NCI-H526 (cell line): ENCODE measurements around the gene WASF2.
"Not testable (repeated sequence)": the region's sequence is repeated elsewhere in the genome, so short reads cannot be mapped to it uniquely, and the experiment has no call there.

Experiments
- DNase-seq, 2 experiments: peaks; one replicate each; lab custom pipeline; 2025; lab: John Stamatoyannopoulos, UW

Gene WASF2

GRCh38 chr1:27397749-27398148 is 92.2 kb downstream of the WASF2 start:
- DNase-seq, result no peak

- DNase-seq, result no peak
Measured at GRCh38 chr1:27397110-27397509, 92.9 kb downstream of the WASF2 start.

- DNase-seq, result peak in 1 of 2 experiments; percentile 73
Measured at GRCh38 chr1:27395441-27396195, 94.3 kb downstream of the WASF2 start.

- no peak for DNase-seq
Measured at GRCh38 chr1:27394925-27395324, 95.0 kb downstream of the WASF2 start.

GRCh38 chr1:27394282-27394658 is 95.7 kb downstream of the WASF2 start:
- no peak for DNase-seq

GRCh38 chr1:27393641-27394281 is 96.2 kb downstream of the WASF2 start:
- DNase-seq, result no peak

GRCh38 chr1:27392778-27393635 is 97.0 kb downstream of the WASF2 start:
- DNase-seq, result peak in 1 of 2 experiments; percentile 15

GRCh38 chr1:27392096-27392777 is 97.7 kb downstream of the WASF2 start, which contains the start of gene GPR3:
Gene GPR3 (plus strand): TSS chr1:27392622. CDS start chr1:27393799, 1,177 bp downstream.
- DNase-seq, result peak; percentile 40 to 94

GRCh38 chr1:27391511-27392095 is 98.4 kb downstream of the WASF2 start:
- DNase-seq, result peak in 1 of 2 experiments; percentile 61

GRCh38 chr1:27388337-27389005 is 101.5 kb downstream of the WASF2 start:
- DNase-seq, result peak; percentile 32 to 82

- not testable (repeated sequence) for DNase-seq
Measured at GRCh38 chr1:27384797-27385196, 105.2 kb downstream of the WASF2 start.

- no peak for DNase-seq
Measured at GRCh38 chr1:27383661-27384060, 106.3 kb downstream of the WASF2 start.

GRCh38 chr1:27383039-27383605 is 106.8 kb downstream of the WASF2 start, which contains the start of gene CD164L2:
Gene CD164L2 (minus strand): TSS chr1:27383333. CDS start chr1:27383239, 94 bp downstream.
- DNase-seq, result peak in 1 of 2 experiments; percentile 78

- DNase-seq, result no peak
Measured at GRCh38 chr1:27381969-27382762, 107.8 kb downstream of the WASF2 start.

GRCh38 chr1:27380766-27381733 is 108.9 kb downstream of the WASF2 start:
- no peak for DNase-seq

- DNase-seq, result no peak
Measured at GRCh38 chr1:27380224-27380623, 109.7 kb downstream of the WASF2 start.

- DNase-seq, result no peak
Measured at GRCh38 chr1:27379564-27380122, 110.3 kb downstream of the WASF2 start.
